HepG2 (cell line): ENCODE results near the gene PARP6. TPM values are rescaled to one million over a fixed set of nuclear protein-coding genes. Genes with fewer than 3 reads are reported as not detected.

Source experiments
- AGO2 ChIP-seq: fragments of 200-400 bp; formaldehyde crosslinking; optimal IDR thresholded peaks from 2 replicates; pipeline ENCODE3; 2017; ENCODE audit warnings: mild to moderate bottlenecking, low read depth, low read length, moderate library complexity
- CHD4 ChIP-seq: fragments of 200-600 bp; sonication (generic); IDR thresholded peaks from 2 replicates; pipeline ENCODE4 v1.7.0; 2017; ENCODE audit warnings: mild to moderate bottlenecking, low read length, borderline replicate concordance
- ERF ChIP-seq: IDR thresholded peaks from 2 replicates; pipeline ENCODE4 v1.6.1; 2018; ENCODE audit warnings: missing biosample characterization, missing genetic modification reagents
- FOSL1 ChIP-seq: sonication (generic); formaldehyde crosslinking; IDR thresholded peaks from 2 replicates; pipeline ENCODE4 v1.9.0; 2021; ENCODE audit warnings: missing genetic modification reagents, borderline replicate concordance
- IRX3 ChIP-seq: sonication (generic); formaldehyde crosslinking; IDR thresholded peaks from 2 replicates; pipeline ENCODE4 v1.8.1; 2023; ENCODE audit warnings: mild to moderate bottlenecking, low read depth, missing genetic modification reagents, borderline replicate concordance
- KAT8 ChIP-seq: IDR thresholded peaks from 2 replicates; pipeline ENCODE4 v1.6.1; 2016; ENCODE audit warnings: missing genetic modification reagents, missing compliant biosample characterization
- MAFF ChIP-seq: IDR thresholded peaks from 2 replicates; pipeline ENCODE4 v1.6.1; 2011; ENCODE audit warnings: low read depth, low read length, improper control_type of control experiment
- SP140L ChIP-seq: sonication (generic); formaldehyde crosslinking; IDR thresholded peaks from 2 replicates; pipeline ENCODE4 v1.4.0; 2020; ENCODE audit warnings: missing genetic modification reagents, borderline replicate concordance
- TEAD3 ChIP-seq: optimal IDR thresholded peaks from 2 replicates; pipeline ENCODE3; 2016; ENCODE audit warnings: borderline replicate concordance
- TRAFD1 ChIP-seq: sonication (generic); formaldehyde crosslinking; IDR thresholded peaks from 2 replicates; pipeline ENCODE4 v1.5.1; 2020; ENCODE audit warnings: missing genetic modification reagents, mild to moderate bottlenecking, borderline replicate concordance
- TRIM24 ChIP-seq: sonication (generic); formaldehyde crosslinking; IDR thresholded peaks from 2 replicates; pipeline ENCODE4 v1.8.0; 2022; ENCODE audit warnings: mild to moderate bottlenecking, missing genetic modification reagents
- ZFY ChIP-seq: sonication (generic); formaldehyde crosslinking; IDR thresholded peaks from 2 replicates; pipeline ENCODE4 v1.4.0; 2020; ENCODE audit warnings: missing genetic modification reagents
- ZNF121 ChIP-seq: sonication (generic); formaldehyde crosslinking; IDR thresholded peaks from 2 replicates; pipeline ENCODE4 v1.5.0; 2020; ENCODE audit warnings: mild to moderate bottlenecking, missing genetic modification reagents
- ZNF335 ChIP-seq: sonication (generic); formaldehyde crosslinking; IDR thresholded peaks from 2 replicates; pipeline ENCODE4 v1.4.0; 2020; ENCODE audit warnings: missing genetic modification reagents
- ZNF512B ChIP-seq: sonication (generic); formaldehyde crosslinking; IDR thresholded peaks from 2 replicates; pipeline ENCODE4 v1.5.1; 2020; ENCODE audit warnings: missing genetic modification reagents, mild to moderate bottlenecking, borderline replicate concordance
- ZNF672 ChIP-seq: sonication (generic); formaldehyde crosslinking; IDR thresholded peaks from 2 replicates; pipeline ENCODE4 v1.8.1; 2022; ENCODE audit warnings: missing genetic modification reagents
- ZSCAN5A ChIP-seq: sonication (generic); formaldehyde crosslinking; IDR thresholded peaks from 2 replicates; pipeline ENCODE4 v1.8.0; 2022; ENCODE audit warnings: mild to moderate bottlenecking, missing genetic modification reagents, borderline replicate concordance
- ZUFSP ChIP-seq: sonication (generic); formaldehyde crosslinking; IDR thresholded peaks from 2 replicates; pipeline ENCODE4 v1.9.0; 2021; ENCODE audit warnings: missing genetic modification reagents, mild to moderate bottlenecking, borderline replicate concordance
- polyA plus RNA-seq, 8 experiments: library from polyadenylated mRNA; depleted of rRNA in 3 of 8; stranded (reverse) in 7 of 8; unstranded in 1 of 8; fragments of >200 nt; fragmentation: Illumina TruSeq in 4 of 8; extraction: Trizol in 4 of 8; gene quantifications; 2 replicates each; pipeline versions ENCODE4 v1.2.1 to v1.2.3, GENCODE V29; 2011 to 2016; ENCODE audit warnings: low read depth in 4 of 8, missing spikeins in 1 of 8, mixed read lengths in 1 of 8; ENCODE audit not compliant: insufficient read depth in 1 of 8
- total RNA-seq, 5 experiments: library from RNA; depleted of rRNA; stranded (reverse); fragments of >200 nt; fragmentation: Illumina TruSeq; extraction: Trizol; gene quantifications; 2 replicates each; pipeline ENCODE4 v1.2.3, GENCODE V29; 2016; ENCODE audit warnings: low read depth in 1 of 5

Gene PARP6
- total and polyA plus RNA-seq, 2 of the 13 experiments (the other 11 are each of a cell fraction or from before 2014, with no cell fraction given), result 0.22 to 0.87 TPM

- no peak for TF ChIP-seq TRAFD1 (CRISPR knock-in tag)
- TF ChIP-seq TEAD3 (CRISPR knock-in tag), result no peak
- TF ChIP-seq ERF (CRISPR knock-in tag), result peak; percentile 50; the same call in 1 of the 2 replicates
- no peak for TF ChIP-seq ZNF335 (CRISPR knock-in tag)
- no peak for TF ChIP-seq ZNF121 (CRISPR knock-in tag)
- no peak for TF ChIP-seq SP140L (CRISPR knock-in tag)
- TF ChIP-seq ZSCAN5A (CRISPR knock-in tag), result no peak; the same call in none of the 2 replicates
- peak; percentile 52 for TF ChIP-seq IRX3
- TF ChIP-seq KAT8 (CRISPR knock-in tag), result 0 out of 2 replicates have a peak, but pooled peaks have one; percentile 44
- no peak for TF ChIP-seq ZUFSP
- peak; percentile 70 for TF ChIP-seq AGO2
- TF ChIP-seq CHD4, result no peak
- no peak for TF ChIP-seq FOSL1 (CRISPR knock-in tag)
- TF ChIP-seq MAFF, result no peak
- peak; percentile 60 for TF ChIP-seq ZFY (CRISPR knock-in tag)
- no peak for TF ChIP-seq TRIM24 (CRISPR knock-in tag)
- no peak for TF ChIP-seq ZNF512B (CRISPR knock-in tag)
- no peak for TF ChIP-seq ZNF672 (CRISPR knock-in tag)
Observed at GRCh38 chr15:72230197-72231065, 41.9 kb downstream of the PARP6 start (continued).
